ENCODE measurements around the gene GNG14.
"Not testable (repeated sequence)": the region's sequence is repeated elsewhere in the genome, so short reads cannot be mapped to it uniquely, and the experiment has no call there.

Gene GNG14

GRCh38 chr19:12687496-12688196, at the start of gene GNG14:
Gene GNG14, plus strand, starts transcription at chr19:12687998. Its CDS starts 51 bp downstream, at chr19:12688049.
- DNase-seq (ENCODE audit: low spot score) = no peak

GRCh38 chr19:12638611-12639182, 49.1 kb upstream of the GNG14 start:
- no peak for DNase-seq (ENCODE audit: low spot score)

GRCh38 chr19:12639901-12640613, 47.7 kb upstream of the GNG14 start:
- peak; percentile 92 for DNase-seq (ENCODE audit: low spot score)

- DNase-seq (ENCODE audit: low spot score) = no peak
Observed at GRCh38 chr19:12641456-12641855, 46.3 kb upstream of the GNG14 start.

- no peak for DNase-seq (ENCODE audit: low spot score)
Observed at GRCh38 chr19:12642506-12642905, 45.3 kb upstream of the GNG14 start.

GRCh38 chr19:12643716-12644115, 44.1 kb upstream of the GNG14 start:
- not testable (repeated sequence) for DNase-seq (ENCODE audit: low spot score)

GRCh38 chr19:12646551-12646950, 41.2 kb upstream of the GNG14 start:
- no peak for DNase-seq (ENCODE audit: low spot score)

GRCh38 chr19:12647047-12647446, 40.8 kb upstream of the GNG14 start:
- no peak for DNase-seq (ENCODE audit: low spot score)

- peak; percentile 92 for DNase-seq (ENCODE audit: low spot score)
Observed at GRCh38 chr19:12647490-12648071, 40.2 kb upstream of the GNG14 start.

GRCh38 chr19:12648088-12648487, 39.7 kb upstream of the GNG14 start:
- peak; percentile 82 for DNase-seq (ENCODE audit: low spot score)

- no peak for DNase-seq (ENCODE audit: low spot score)
Observed at GRCh38 chr19:12649941-12650340, 37.9 kb upstream of the GNG14 start.

- no peak for DNase-seq (ENCODE audit: low spot score)
Observed at GRCh38 chr19:12652219-12652618, 35.6 kb upstream of the GNG14 start.

- no peak for DNase-seq (ENCODE audit: low spot score)
Observed at GRCh38 chr19:12655546-12655945, 32.3 kb upstream of the GNG14 start.

- DNase-seq (ENCODE audit: low spot score) = peak; percentile 90
Observed at GRCh38 chr19:12656899-12657571, 30.8 kb upstream of the GNG14 start.

- DNase-seq (ENCODE audit: low spot score) = peak; percentile 41
Observed at GRCh38 chr19:12657966-12658365, 29.8 kb upstream of the GNG14 start.

- DNase-seq (ENCODE audit: low spot score) = no peak
Observed at GRCh38 chr19:12660980-12661379, 26.8 kb upstream of the GNG14 start.

- DNase-seq (ENCODE audit: low spot score) = peak; percentile 91
Observed at GRCh38 chr19:12664406-12665280, 23.2 kb upstream of the GNG14 start.

- DNase-seq (ENCODE audit: low spot score) = no peak
Observed at GRCh38 chr19:12665281-12665573, 22.6 kb upstream of the GNG14 start.

- DNase-seq (ENCODE audit: low spot score) = no peak
Observed at GRCh38 chr19:12665671-12666264, 22.0 kb upstream of the GNG14 start.

GRCh38 chr19:12666265-12667048, 21.3 kb upstream of the GNG14 start, which contains the start of the genes MAN2B1 and WDR83:
Gene MAN2B1, minus strand, starts transcription at chr19:12666742. Its CDS starts 41 bp downstream, at chr19:12666701.
Gene WDR83, plus strand, starts transcription at chr19:12666807. Its CDS starts 2,984 bp downstream, at chr19:12669791.
- peak; percentile 96 for DNase-seq (ENCODE audit: low spot score)
